Measurements from ENCODE around the gene CEP350. TPM values are rescaled to one million over a fixed set of nuclear protein-coding genes. Genes with fewer than 3 reads are reported as not detected.

Gene CEP350
- total and polyA plus RNA-seq, 2 of the 4 experiments (the other 2 are of a cell fraction): 5.0 to 36.4 TPM

DNA sequence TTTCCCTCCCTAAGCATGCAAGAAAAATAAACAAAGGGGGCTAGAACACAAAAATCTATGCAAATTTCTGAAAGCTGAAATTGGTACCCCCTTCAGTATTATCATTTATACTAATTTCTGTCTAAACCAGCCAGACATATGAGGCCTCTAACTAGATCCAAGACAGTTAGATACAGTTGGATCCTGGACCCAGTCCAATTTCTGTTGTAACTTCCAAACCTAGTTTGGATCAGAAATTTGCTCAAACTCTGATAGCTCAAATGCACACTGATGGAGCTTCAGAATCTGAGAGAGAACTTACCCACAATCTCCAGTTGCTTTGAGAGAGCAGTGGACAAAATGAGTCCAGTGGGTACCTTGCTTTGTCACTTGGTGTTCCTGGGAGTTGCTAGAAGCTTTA lies 11.9 kb downstream of the CEP350 start:
- POLR2A ChIA-PET (ENCODE audit: unreplicated experiment): no interaction called here

More for the DNA sequence above, 11.9 kb downstream of the CEP350 start:
- H4K5ac ChIP-seq (ENCODE audit: low read depth, low read length): no peak overlapping the region
- no peak overlapping the region for H2BK15ac ChIP-seq (ENCODE audit: low read depth, low read length)
- intact Hi-C loops (cut with micrococcal nuclease): loop anchor here (5.0 kb wide), 1 partner anchor 36 kb away; no protein-coding TSS in a partner anchor
- CTCF ChIA-PET: no interaction called here
- H2AK9ac ChIP-seq (replicated peaks; ENCODE audit: low read depth, low read length, poor library complexity): no peak overlapping the region
- H2BK20ac ChIP-seq (ENCODE audit: low read depth, low read length): no peak overlapping the region
- dilution Hi-C loops (cut with HindIII; ENCODE audit: low sequenced_read_pairs, unreplicated experiment): no loop called here
- DNase-seq (peak; percentile 9), ATAC-seq (ENCODE audit: low read depth) (no peak)
- H4K8ac ChIP-seq (ENCODE audit: low read depth in 2 of 2, low read length in 2 of 2): no peak overlapping the region
- no peak overlapping the region for H3K4me3 ChIP-seq (ENCODE audit: insufficient read depth, low read depth, low read length)
- no peaks in the 10 kb centered on the region for H3K27me3 ChIP-seq (ENCODE audit: control insufficient read depth, insufficient read depth, low read length)
- no peak overlapping the region for H3K23ac ChIP-seq (ENCODE audit: low read depth, low read length)
- H3K4ac ChIP-seq (ENCODE audit: low read depth, low read length): no peak overlapping the region
- peaks cover 4% of the 10 kb centered on the region for H3K36me3 ChIP-seq (ENCODE audit: control insufficient read depth, insufficient read depth, low read length)
- peaks cover 27 to 60% of the 10 kb centered on the region in 2 experiments for H3K79me1 ChIP-seq (ENCODE audit: low read depth in 1 of 2, low read length in 2 of 2)
- H4K20me1 ChIP-seq (ENCODE audit: insufficient read depth, low read length): peaks cover 22% of the 10 kb centered on the region; the same call in 1 of the 2 replicates
- no peak overlapping the region for H3K27ac ChIP-seq (ENCODE audit: insufficient read depth, low read length)
- H3K9me1 ChIP-seq (ENCODE audit: insufficient read depth, low read length): peaks cover 7% of the 10 kb centered on the region
- H2BK120ac ChIP-seq (ENCODE audit: low read depth, low read length): no peak overlapping the region
- no peaks in the 10 kb centered on the region for H3K9me3 ChIP-seq (ENCODE audit: control insufficient read depth, insufficient read depth, low read length)
- in situ Hi-C loops (cut with MboI; ENCODE audit: low sequenced_read_pairs): no loop called here
- peaks cover 1% of the 10 kb centered on the region; the same call in 1 of the 2 replicates for H3K4me1 ChIP-seq (ENCODE audit: control insufficient read depth, insufficient read depth, low read length)
- no peak overlapping the region for H3K14ac ChIP-seq (replicated peaks; ENCODE audit: low read depth, low read length)
- no peak overlapping the region for H2AK5ac ChIP-seq (ENCODE audit: low read depth, low read length)
- H4K91ac ChIP-seq (ENCODE audit: insufficient read depth, low read depth, low read length): no peak overlapping the region
- TF ChIP-seq, protein P1, sequence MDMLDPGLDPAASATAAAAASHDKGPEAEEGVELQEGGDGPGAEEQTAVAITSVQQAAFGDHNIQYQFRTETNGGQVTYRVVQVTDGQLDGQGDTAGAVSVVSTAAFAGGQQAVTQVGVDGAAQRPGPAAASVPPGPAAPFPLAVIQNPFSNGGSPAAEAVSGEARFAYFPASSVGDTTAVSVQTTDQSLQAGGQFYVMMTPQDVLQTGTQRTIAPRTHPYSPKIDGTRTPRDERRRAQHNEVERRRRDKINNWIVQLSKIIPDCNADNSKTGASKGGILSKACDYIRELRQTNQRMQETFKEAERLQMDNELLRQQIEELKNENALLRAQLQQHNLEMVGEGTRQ (IDR thresholded peaks at IDR 0.05; ENCODE audit: low read depth, low read length): no peak
- no peak for TF ChIP-seq NFE2L2 (IDR thresholded peaks at IDR 0.05; ENCODE audit: low read depth, low read length)
- TF ChIP-seq FOS (IDR thresholded peaks at IDR 0.05; ENCODE audit: low read depth, low read length): no peak
- TF ChIP-seq, protein P2, sequence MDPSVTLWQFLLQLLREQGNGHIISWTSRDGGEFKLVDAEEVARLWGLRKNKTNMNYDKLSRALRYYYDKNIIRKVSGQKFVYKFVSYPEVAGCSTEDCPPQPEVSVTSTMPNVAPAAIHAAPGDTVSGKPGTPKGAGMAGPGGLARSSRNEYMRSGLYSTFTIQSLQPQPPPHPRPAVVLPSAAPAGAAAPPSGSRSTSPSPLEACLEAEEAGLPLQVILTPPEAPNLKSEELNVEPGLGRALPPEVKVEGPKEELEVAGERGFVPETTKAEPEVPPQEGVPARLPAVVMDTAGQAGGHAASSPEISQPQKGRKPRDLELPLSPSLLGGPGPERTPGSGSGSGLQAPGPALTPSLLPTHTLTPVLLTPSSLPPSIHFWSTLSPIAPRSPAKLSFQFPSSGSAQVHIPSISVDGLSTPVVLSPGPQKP (IDR thresholded peaks at IDR 0.05; ENCODE audit: borderline replicate concordance, low read depth, low read length): no peak
- no peak for TF ChIP-seq CEBPB (IDR thresholded peaks at IDR 0.05; ENCODE audit: low read depth, low read length)
- no peak for TF ChIP-seq BHLHE40 (IDR thresholded peaks at IDR 0.05; ENCODE audit: low read depth, low read length)
- TF ChIP-seq RFX5 (IDR thresholded peaks at IDR 0.05; ENCODE audit: low read depth, low read length): no peak
- TF ChIP-seq CHD1 (IDR thresholded peaks at IDR 0.05; ENCODE audit: low read depth, low read length): no peak
- TF ChIP-seq SMC3 (IDR thresholded peaks at IDR 0.05; ENCODE audit: low read depth, low read length): no peak
- TF ChIP-seq RCOR1 (IDR thresholded peaks at IDR 0.05; ENCODE audit: insufficient replicate concordance, low read length): no peak
- TF ChIP-seq MXI1 (IDR thresholded peaks at IDR 0.05; ENCODE audit: borderline replicate concordance, low read depth, low read length): no peak
- no peak for TF ChIP-seq POLR2A (IDR thresholded peaks at IDR 0.05; ENCODE audit: low read depth, low read length)
- TF ChIP-seq MAFK (IDR thresholded peaks at IDR 0.05; ENCODE audit: low read depth, low read length): no peak
- TF ChIP-seq, protein P3, sequence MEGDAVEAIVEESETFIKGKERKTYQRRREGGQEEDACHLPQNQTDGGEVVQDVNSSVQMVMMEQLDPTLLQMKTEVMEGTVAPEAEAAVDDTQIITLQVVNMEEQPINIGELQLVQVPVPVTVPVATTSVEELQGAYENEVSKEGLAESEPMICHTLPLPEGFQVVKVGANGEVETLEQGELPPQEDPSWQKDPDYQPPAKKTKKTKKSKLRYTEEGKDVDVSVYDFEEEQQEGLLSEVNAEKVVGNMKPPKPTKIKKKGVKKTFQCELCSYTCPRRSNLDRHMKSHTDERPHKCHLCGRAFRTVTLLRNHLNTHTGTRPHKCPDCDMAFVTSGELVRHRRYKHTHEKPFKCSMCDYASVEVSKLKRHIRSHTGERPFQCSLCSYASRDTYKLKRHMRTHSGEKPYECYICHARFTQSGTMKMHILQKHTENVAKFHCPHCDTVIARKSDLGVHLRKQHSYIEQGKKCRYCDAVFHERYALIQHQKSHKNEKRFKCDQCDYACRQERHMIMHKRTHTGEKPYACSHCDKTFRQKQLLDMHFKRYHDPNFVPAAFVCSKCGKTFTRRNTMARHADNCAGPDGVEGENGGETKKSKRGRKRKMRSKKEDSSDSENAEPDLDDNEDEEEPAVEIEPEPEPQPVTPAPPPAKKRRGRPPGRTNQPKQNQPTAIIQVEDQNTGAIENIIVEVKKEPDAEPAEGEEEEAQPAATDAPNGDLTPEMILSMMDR (conservative IDR thresholded peaks at IDR 0.05; ENCODE audit: low read depth, low read length): no peak
- no peak overlapping the region for H3K4me2 ChIP-seq (ENCODE audit: low read depth, low read length)
- H2AFZ ChIP-seq (replicated peaks; ENCODE audit: low read length, poor library complexity): no peak overlapping the region
- no peak overlapping the region for H3K18ac ChIP-seq (ENCODE audit: low read depth, low read length)
- H3K9ac ChIP-seq (ENCODE audit: low read depth, low read length): no peak overlapping the region
- no peak overlapping the region for H3K56ac ChIP-seq (ENCODE audit: extremely low read depth, insufficient read depth, low read length)
- no TSS peak for BruUV-seq (replicated peaks)
- no peak overlapping the region for H2BK5ac ChIP-seq (ENCODE audit: low read depth, low read length, poor library complexity, severe bottlenecking)
